H1 (cell line): Measurements from ENCODE around the gene TNFAIP1. TPM values are rescaled to one million over a fixed set of nuclear protein-coding genes. Genes with fewer than 3 reads are reported as not detected.
A peak's percentile ranks its signal among the peaks of the same experiment; 100 is the strongest.

ENCODE experiments used
- CHD7 ChIP-seq: fragments of 300-600 bp; sonication (generic); IDR thresholded peaks from 2 replicates; pipeline ENCODE4 v1.7.1; 2012; ENCODE audit warnings: low read length, moderate library complexity, mild to moderate bottlenecking, inconsistent platforms; ENCODE audit not compliant: insufficient replicate concordance
- CTBP2 ChIP-seq: IDR thresholded peaks from 2 replicates; pipeline ENCODE4 v1.7.0; 2011; ENCODE audit warnings: borderline replicate concordance, mild to moderate bottlenecking, moderate library complexity, mixed read lengths, low read length; ENCODE audit not compliant: insufficient read depth, insufficient read length
- GABPA ChIP-seq: IDR thresholded peaks from 2 replicates; pipeline ENCODE4 v1.6.1; 2011; ENCODE audit warnings: mild to moderate bottlenecking, low read length, moderate library complexity, borderline replicate concordance; ENCODE audit not compliant: insufficient read depth
- GTF2F1 ChIP-seq: IDR thresholded peaks from 2 replicates; pipeline ENCODE4 v1.6.1; 2012; ENCODE audit warnings: low read depth, low read length, improper control_type of control experiment, borderline replicate concordance
- JUND ChIP-seq: IDR thresholded peaks from 2 replicates; pipeline ENCODE4 v1.6.1; 2011; ENCODE audit warnings: mild to moderate bottlenecking, improper control_type of control experiment, low read length
- KDM1A ChIP-seq: fragments of 200-600, 300-600 bp; sonication (generic); IDR thresholded peaks from 2 replicates; pipeline ENCODE4 v1.7.1; 2016; ENCODE audit warnings: mild to moderate bottlenecking, low read length, borderline replicate concordance
- POU5F1 ChIP-seq: IDR thresholded peaks from 2 replicates; pipeline ENCODE4 v1.6.1; 2011; ENCODE audit warnings: low read depth, mild to moderate bottlenecking, low read length, moderate library complexity
- RFX5 ChIP-seq: IDR thresholded peaks from 2 replicates; pipeline ENCODE4 v1.6.1; 2011; ENCODE audit warnings: low read depth, low read length, improper control_type of control experiment, borderline replicate concordance
- SUZ12 ChIP-seq: fragments of 200-600 bp; sonication (generic); IDR thresholded peaks from 2 replicates; pipeline ENCODE4 v1.6.1; 2012; ENCODE audit warnings: mild to moderate bottlenecking, inconsistent platforms, low read length, moderate library complexity, mixed read lengths
- TAF1 ChIP-seq: IDR thresholded peaks from 2 replicates; pipeline ENCODE4 v1.6.1; 2011; ENCODE audit warnings: mild to moderate bottlenecking, low read depth, low read length
- polyA plus RNA-seq, 7 experiments: library from polyadenylated mRNA; depleted of rRNA in 3 of 7; stranded (reverse) in 5 of 7; unstranded in 2 of 7; fragments of >200 nt in 5 of 7; fragments of 200-250 nt in 2 of 7; gene quantifications; 1 replicate in 5 of 7; 2 replicates in 1 of 7; 4 replicates in 1 of 7; pipeline versions ENCODE4 v1.2.1 to v1.2.3, GENCODE V29; 2011 to 2013; ENCODE audit warnings: missing spikeins in 2 of 7, mixed read lengths in 2 of 7
- total RNA-seq: library from RNA; stranded (reverse); fragmentation: NEBNext Ultra II Directional; extraction: Animal tissue kit (Norgen Biotek cat#: 25700); gene quantifications from 2 replicates; pipeline ENCODE4 v1.2.1, GENCODE V29; 2021

Gene TNFAIP1
- total and polyA plus RNA-seq, 2 of the 8 experiments (the other 6 are each of a cell fraction or from before 2014, with no cell fraction given) = 16.9 to 19.5 TPM

GRCh38 chr17:28372203-28372944 is 36.8 kb downstream of the TNFAIP1 start (continued):
- TF ChIP-seq CHD7 (no peak), GABPA (no peak), KDM1A (no peak), SUZ12 (peak; percentile 48; the same call in 1 of the 2 replicates), GTF2F1 (no peak), CTBP2 (no peak), POU5F1 (no peak), TAF1 (no peak), RFX5 (no peak), JUND (no peak)
